IMR-90 (cell line): Measurements from ENCODE around the gene SASH3. TPM values are rescaled to one million over a fixed set of nuclear protein-coding genes. Genes with fewer than 3 reads are reported as not detected.

ENCODE experiments used
- ATAC-seq: fragments of 200-7000 bp; cut with Tn5 transposase; 2 replicates; pipeline ENCODE4 v1.9.1; 2020; ENCODE audit warnings: low read depth, mild to moderate bottlenecking, moderate library complexity
- BruUV-seq: library from RNA; stranded (reverse); fragments of 400-500 nt; replicated peaks from 2 replicates; lab custom pipeline; 2021; lab: Mats Ljungman, UMichigan
- CTCF ChIA-PET: fragments of 300-600 bp; formaldehyde crosslinking; extraction: SDS; loops from one replicate; lab custom pipeline; 2021; ENCODE audit warnings: antibody characterized with exemption; lab: Yijun Ruan, JAX
- POLR2A ChIA-PET: fragments of 300-600 bp; sonication (Branson Sonifier 250); formaldehyde crosslinking; loops from one replicate; lab custom pipeline; 2022; ENCODE audit warnings: antibody characterized with exemption; ENCODE audit not compliant: unreplicated experiment; lab: Charles Lee
- DNase-seq: peaks from one replicate; pipeline ENCODE4 v3.0.0; 2013
- H2AFZ ChIP-seq: replicated peaks from 2 replicates; pipeline ENCODE3; 2013; ENCODE audit warnings: low read length, mild to moderate bottlenecking; ENCODE audit not compliant: poor library complexity
- H2AK5ac ChIP-seq: 2 replicates; pipeline ENCODE4 v1.6.1; 2013; ENCODE audit warnings: low read depth, low read length, inconsistent platforms
- H2AK9ac ChIP-seq: replicated peaks from 2 replicates; pipeline ENCODE3; 2013; ENCODE audit warnings: mild to moderate bottlenecking, low read depth, low read length, moderate library complexity; ENCODE audit not compliant: poor library complexity
- H2BK120ac ChIP-seq: 2 replicates; pipeline ENCODE4 v1.6.1; 2013; ENCODE audit warnings: low read depth, low read length, inconsistent platforms
- H2BK15ac ChIP-seq: 3 replicates; pipeline ENCODE4 v1.6.1; 2013; ENCODE audit warnings: low read depth, low read length, inconsistent platforms
- H2BK20ac ChIP-seq: 2 replicates; pipeline ENCODE4 v1.6.1; 2013; ENCODE audit warnings: low read depth, mild to moderate bottlenecking, inconsistent platforms, low read length, moderate library complexity
- H2BK5ac ChIP-seq: 2 replicates; pipeline ENCODE4 v1.6.1; 2013; ENCODE audit warnings: mild to moderate bottlenecking, low read depth, low read length, inconsistent platforms; ENCODE audit not compliant: poor library complexity, severe bottlenecking
- H3K14ac ChIP-seq: replicated peaks from 2 replicates; pipeline ENCODE4 v1.6.1; 2013; ENCODE audit warnings: low read depth, low read length, inconsistent platforms
- H3K18ac ChIP-seq: 2 replicates; pipeline ENCODE4 v1.6.1; 2013; ENCODE audit warnings: low read depth, low read length, control low read depth
- H3K23ac ChIP-seq: 2 replicates; pipeline ENCODE4 v1.6.1; 2013; ENCODE audit warnings: low read depth, low read length, inconsistent platforms
- H3K27ac ChIP-seq: 2 replicates; pipeline ENCODE4 v1.5.1; 2013; ENCODE audit warnings: mild to moderate bottlenecking, control low read depth, low read length; ENCODE audit not compliant: insufficient read depth
- H3K27me3 ChIP-seq: 2 replicates; pipeline ENCODE4 v1.6.1; 2013; ENCODE audit warnings: low read length; ENCODE audit not compliant: control insufficient read depth, insufficient read depth
- H3K36me3 ChIP-seq: 2 replicates; pipeline ENCODE4 v1.6.1; 2013; ENCODE audit warnings: low read length, mixed read lengths; ENCODE audit not compliant: control insufficient read depth, insufficient read depth
- H3K4ac ChIP-seq: 2 replicates; pipeline ENCODE4 v1.6.1; 2013; ENCODE audit warnings: low read depth, low read length, inconsistent platforms
- H3K4me1 ChIP-seq: 2 replicates; pipeline ENCODE4 v1.6.1; 2013; ENCODE audit warnings: low read length, mixed read lengths; ENCODE audit not compliant: control insufficient read depth, insufficient read depth
- H3K4me2 ChIP-seq: 2 replicates; pipeline ENCODE4 v1.6.1; 2013; ENCODE audit warnings: low read depth, mild to moderate bottlenecking, control low read depth, low read length, moderate library complexity
- H3K4me3 ChIP-seq: 2 replicates; pipeline ENCODE4 v1.5.1; 2013; ENCODE audit warnings: low read depth, mild to moderate bottlenecking, control low read depth, low read length, moderate library complexity; ENCODE audit not compliant: insufficient read depth
- H3K56ac ChIP-seq: 2 replicates; pipeline ENCODE4 v1.6.1; 2013; ENCODE audit warnings: low read length, inconsistent platforms; ENCODE audit not compliant: insufficient read depth; ENCODE audit errors: extremely low read depth
- H3K79me1 ChIP-seq, 2 experiments: 2 replicates each; pipeline ENCODE4 v1.6.1; 2013; ENCODE audit warnings: low read length in 2 of 2, inconsistent platforms in 1 of 2, low read depth in 1 of 2
- H3K9ac ChIP-seq: 2 replicates; pipeline ENCODE4 v1.6.1; 2013; ENCODE audit warnings: low read depth, low read length, control low read depth
- H3K9me1 ChIP-seq: 2 replicates; pipeline ENCODE4 v1.6.1; 2013; ENCODE audit warnings: low read length, inconsistent platforms; ENCODE audit not compliant: insufficient read depth
- H3K9me3 ChIP-seq: 2 replicates; pipeline ENCODE4 v1.6.1; 2013; ENCODE audit warnings: low read length; ENCODE audit not compliant: control insufficient read depth, insufficient read depth
- H4K20me1 ChIP-seq: 2 replicates; pipeline ENCODE4 v1.6.1; 2013; ENCODE audit warnings: low read length, inconsistent platforms; ENCODE audit not compliant: insufficient read depth
- H4K5ac ChIP-seq: 2 replicates; pipeline ENCODE4 v1.6.1; 2013; ENCODE audit warnings: mild to moderate bottlenecking, low read depth, low read length, control low read depth
- H4K8ac ChIP-seq, 2 experiments: 2 replicates each; pipeline ENCODE4 v1.6.1; 2013; ENCODE audit warnings: low read depth in 2 of 2, low read length in 2 of 2, control low read depth in 1 of 2, inconsistent platforms in 1 of 2
- H4K91ac ChIP-seq: 2 replicates; pipeline ENCODE4 v1.6.1; 2013; ENCODE audit warnings: low read depth, low read length, inconsistent platforms; ENCODE audit not compliant: insufficient read depth
- BHLHE40 ChIP-seq: fragments of 150-350 bp; IDR thresholded peaks from 2 replicates; pipeline ENCODE4 v1.6.1; 2016; ENCODE audit warnings: mild to moderate bottlenecking, low read depth, low read length
- CHD1 ChIP-seq: IDR thresholded peaks from 2 replicates; pipeline ENCODE4 v1.6.1; 2012; ENCODE audit warnings: low read depth, low read length, improper control_type of control experiment
- ELK1 ChIP-seq: fragments of 150-350 bp; IDR thresholded peaks from 2 replicates; pipeline ENCODE4 v1.6.1; 2016; ENCODE audit warnings: low read depth, mild to moderate bottlenecking, low read length, moderate library complexity, borderline replicate concordance
- FOS ChIP-seq: fragments of 150-350 bp; IDR thresholded peaks from 2 replicates; pipeline ENCODE4 v1.6.1; 2016; ENCODE audit warnings: low read depth, low read length
- MAFK ChIP-seq: IDR thresholded peaks from 2 replicates; pipeline ENCODE4 v1.6.1; 2012; ENCODE audit warnings: low read depth, low read length, improper control_type of control experiment
- MAZ ChIP-seq: IDR thresholded peaks from 2 replicates; pipeline ENCODE4 v1.6.1; 2012; ENCODE audit warnings: low read depth, mild to moderate bottlenecking, low read length, improper control_type of control experiment, moderate library complexity, borderline replicate concordance
- MXI1 ChIP-seq: IDR thresholded peaks from 2 replicates; pipeline ENCODE4 v1.6.1; 2012; ENCODE audit warnings: low read depth, mild to moderate bottlenecking, low read length, moderate library complexity, borderline replicate concordance
- NFE2L2 ChIP-seq: fragments of 150-350 bp; IDR thresholded peaks from 2 replicates; pipeline ENCODE4 v1.6.1; 2016; ENCODE audit warnings: low read depth, mild to moderate bottlenecking, low read length
- RFX5 ChIP-seq: IDR thresholded peaks from 2 replicates; pipeline ENCODE4 v1.8.0; 2012; ENCODE audit warnings: low read depth, mild to moderate bottlenecking, low read length, moderate library complexity
- WGBS, 2 experiments: methylation state at CpG; one replicate each; pipeline versions ENCODE4 v1.1.5 to v1.1.7; 2013; ENCODE audit warnings: missing lambda C conversion rate in 2 of 2; ENCODE audit not compliant: insufficient read length in 1 of 2; ENCODE audit errors: extremely low coverage in 2 of 2; 5-methylcytosine and 5-hydroxymethylcytosine counted together
- dilution Hi-C: fragments of 300-500 bp; cut with HindIII; formaldehyde crosslinking; loops from one replicate; pipeline ENCODE4 v1.14.3; 2018; ENCODE audit warnings: low sequenced_read_pairs; ENCODE audit not compliant: unreplicated experiment
- in situ Hi-C: fragments of 300-500 bp; cut with MboI; formaldehyde crosslinking; loops from 3 replicates; pipeline ENCODE4 v1.14.3; 2019; ENCODE audit warnings: low sequenced_read_pairs, inconsistent platforms, mixed read lengths
- intact Hi-C: fragments of 100-400 bp; cut with micrococcal nuclease; formaldehyde crosslinking; loops from 2 replicates; pipeline ENCODE4 v1.10.0; 2022
- polyA plus RNA-seq, 3 experiments: library from polyadenylated mRNA; depleted of rRNA; stranded (reverse); fragments of >200 nt; gene quantifications; 2 replicates each; pipeline ENCODE4 v1.2.3, GENCODE V29; 2012; ENCODE audit warnings: low replicate concordance in 1 of 3
- total RNA-seq: library from RNA; depleted of rRNA; stranded (reverse); fragments of >200 nt; gene quantifications from 2 replicates; pipeline ENCODE4 v1.2.3, GENCODE V29; 2012
- TF ChIP-seq, protein P1 (sequence below): conservative IDR thresholded peaks from 2 replicates; pipeline ENCODE4 v1.5.1; 2012; ENCODE audit warnings: mild to moderate bottlenecking, low read depth, low read length, improper control_type of control experiment
- TF ChIP-seq, protein P2 (sequence below): fragments of 150-350 bp; IDR thresholded peaks from 2 replicates; pipeline ENCODE4 v1.6.1; 2017; ENCODE audit warnings: mild to moderate bottlenecking, antibody characterized with exemption, low read length, low read depth

Gene SASH3
- total and polyA plus RNA-seq, 2 of the 4 experiments (the other 2 are of a cell fraction) = not detected

DNA sequence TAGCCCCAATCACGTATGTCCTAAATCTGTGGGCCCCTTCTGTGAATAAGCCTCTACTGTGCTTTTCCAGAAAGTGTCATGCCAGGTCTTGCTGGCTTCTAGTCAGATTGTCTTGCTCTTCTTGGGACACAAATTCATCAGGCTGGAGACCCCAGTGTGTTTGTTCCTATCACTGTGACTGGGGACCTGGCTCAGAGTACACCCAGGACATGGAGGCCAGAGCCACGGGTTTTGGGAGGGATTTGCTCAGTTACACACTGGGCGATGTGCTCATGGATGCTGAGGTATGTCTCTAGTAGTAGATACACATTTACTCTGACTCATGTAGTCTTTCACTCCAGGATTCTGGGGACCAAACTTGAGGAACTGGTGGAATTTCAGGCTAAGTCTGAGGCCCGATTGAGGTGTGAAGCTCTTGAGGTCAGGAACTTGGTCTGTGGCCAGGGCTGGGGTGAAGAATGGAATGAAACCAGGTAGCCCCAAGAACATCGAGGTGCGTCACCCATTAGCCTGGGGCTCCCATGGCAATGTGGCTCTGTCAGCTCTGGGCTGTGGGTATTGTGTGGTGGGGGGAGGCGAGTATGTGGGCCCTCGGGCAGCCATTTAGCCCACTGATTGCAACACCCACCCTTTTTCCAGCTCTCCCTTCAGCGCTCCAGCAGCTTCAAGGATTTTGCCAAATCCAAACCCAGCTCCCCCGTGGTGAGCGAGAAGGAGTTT lies 7.7 kb downstream of the SASH3 start:
- Histone ChIP-seq H2AFZ (no peak overlapping the region), H2AK9ac (no peak overlapping the region), H4K5ac (no peak overlapping the region), H3K27ac (no peak overlapping the region), H3K9me1 (no peaks in the 10 kb centered on the region), H3K14ac (no peak overlapping the region), H3K36me3 (no peaks in the 10 kb centered on the region), H2BK15ac (no peak overlapping the region), H4K91ac (no peak overlapping the region), H3K4me3 (no peak overlapping the region), H3K9me3 (no peaks in the 10 kb centered on the region), H2BK20ac (no peak overlapping the region), H3K23ac (no peak overlapping the region), H2BK5ac (no peak overlapping the region), H4K8ac (no peak overlapping the region), H4K20me1 (no peaks in the 10 kb centered on the region; the same call in 1 of the 2 replicates), H3K56ac (no peak overlapping the region), H3K4me1 (no peaks in the 10 kb centered on the region), H3K18ac (no peak overlapping the region), H3K4me2 (no peak overlapping the region), H3K27me3 (peaks cover 14% of the 10 kb centered on the region), H2AK5ac (no peak overlapping the region), H3K79me1 (no peaks in the 10 kb centered on the region), H3K9ac (no peak overlapping the region), H3K4ac (no peak overlapping the region), H2BK120ac (no peak overlapping the region)
- DNase-seq (no peak), ATAC-seq (no peak)
- in situ Hi-C loops (no loop called here), intact Hi-C loops (no loop called here), dilution Hi-C loops (no loop called here)
- no TSS peak for BruUV-seq
- CTCF ChIA-PET = no interaction called here
- POLR2A ChIA-PET = no interaction called here
- WGBS, 2 experiments = no CpG with 5 or more reads among the region's 11 CpGs
- no peak for TF ChIP-seq FOS
- TF ChIP-seq, protein P1, sequence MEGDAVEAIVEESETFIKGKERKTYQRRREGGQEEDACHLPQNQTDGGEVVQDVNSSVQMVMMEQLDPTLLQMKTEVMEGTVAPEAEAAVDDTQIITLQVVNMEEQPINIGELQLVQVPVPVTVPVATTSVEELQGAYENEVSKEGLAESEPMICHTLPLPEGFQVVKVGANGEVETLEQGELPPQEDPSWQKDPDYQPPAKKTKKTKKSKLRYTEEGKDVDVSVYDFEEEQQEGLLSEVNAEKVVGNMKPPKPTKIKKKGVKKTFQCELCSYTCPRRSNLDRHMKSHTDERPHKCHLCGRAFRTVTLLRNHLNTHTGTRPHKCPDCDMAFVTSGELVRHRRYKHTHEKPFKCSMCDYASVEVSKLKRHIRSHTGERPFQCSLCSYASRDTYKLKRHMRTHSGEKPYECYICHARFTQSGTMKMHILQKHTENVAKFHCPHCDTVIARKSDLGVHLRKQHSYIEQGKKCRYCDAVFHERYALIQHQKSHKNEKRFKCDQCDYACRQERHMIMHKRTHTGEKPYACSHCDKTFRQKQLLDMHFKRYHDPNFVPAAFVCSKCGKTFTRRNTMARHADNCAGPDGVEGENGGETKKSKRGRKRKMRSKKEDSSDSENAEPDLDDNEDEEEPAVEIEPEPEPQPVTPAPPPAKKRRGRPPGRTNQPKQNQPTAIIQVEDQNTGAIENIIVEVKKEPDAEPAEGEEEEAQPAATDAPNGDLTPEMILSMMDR = no peak
- TF ChIP-seq, protein P2, sequence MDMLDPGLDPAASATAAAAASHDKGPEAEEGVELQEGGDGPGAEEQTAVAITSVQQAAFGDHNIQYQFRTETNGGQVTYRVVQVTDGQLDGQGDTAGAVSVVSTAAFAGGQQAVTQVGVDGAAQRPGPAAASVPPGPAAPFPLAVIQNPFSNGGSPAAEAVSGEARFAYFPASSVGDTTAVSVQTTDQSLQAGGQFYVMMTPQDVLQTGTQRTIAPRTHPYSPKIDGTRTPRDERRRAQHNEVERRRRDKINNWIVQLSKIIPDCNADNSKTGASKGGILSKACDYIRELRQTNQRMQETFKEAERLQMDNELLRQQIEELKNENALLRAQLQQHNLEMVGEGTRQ = no peak
- TF ChIP-seq MXI1 = no peak
- TF ChIP-seq BHLHE40 = no peak
- TF ChIP-seq ELK1 = no peak
- no peak for TF ChIP-seq MAZ
- TF ChIP-seq MAFK = no peak
- no peak for TF ChIP-seq RFX5
- no peak for TF ChIP-seq CHD1
- TF ChIP-seq NFE2L2 = no peak
